Astrocyte of the spinal cord (primary cell): ENCODE results near the gene IL33.

Experiments used
- DNase-seq: peaks from one replicate; pipeline ENCODE4 v3.0.0; 2011; ENCODE audit warnings: low read depth, low spot score
- H3K4me3 ChIP-seq: 2 replicates; pipeline ENCODE4 v1.5.1; 2011; ENCODE audit warnings: low read depth, mild to moderate bottlenecking, low read length, moderate library complexity
- CTCF ChIP-seq: IDR thresholded peaks from 2 replicates; pipeline ENCODE4 v1.5.1; 2012; ENCODE audit warnings: low read depth, mild to moderate bottlenecking, low read length, inconsistent platforms
- in situ Hi-C: cut with HindIII; loops from 2 replicates; pipeline ENCODE4 v1.10.0; 2017; ENCODE audit warnings: low sequenced_read_pairs

IL33 gene

GRCh38 chr9:6212722-6213375, 2.8 kb upstream of the IL33 start:
- TF ChIP-seq CTCF, result no peak
- no peak for DNase-seq
- no peak overlapping the region for H3K4me3 ChIP-seq
- in situ Hi-C loops, result no loop called here

- no peak overlapping the region for H3K4me3 ChIP-seq
- no peak for TF ChIP-seq CTCF
- no peak for DNase-seq
- in situ Hi-C loops, result no loop called here
Measured at GRCh38 chr9:6214434-6214833, 1.2 kb upstream of the IL33 start.

DNA sequence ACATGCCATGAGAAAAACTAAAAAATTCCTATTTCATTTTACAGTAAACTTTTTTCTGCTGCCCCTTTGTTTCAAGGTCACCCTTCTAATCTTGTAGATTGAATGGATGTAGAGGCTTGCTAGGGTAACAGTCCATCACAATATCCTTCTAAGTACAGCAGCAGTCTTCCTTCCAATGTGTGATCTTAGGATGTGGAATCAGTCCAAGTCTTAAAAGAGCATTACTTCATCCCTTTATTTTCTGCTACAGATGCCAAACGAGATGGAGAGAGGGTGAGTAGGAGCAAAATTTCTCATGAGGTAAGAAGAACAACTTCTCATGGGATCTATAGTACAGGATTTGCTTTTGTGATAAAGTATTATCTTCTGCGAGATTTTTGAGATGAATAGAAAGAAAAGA, 704 bp upstream of the IL33 start:
- DNase-seq, result no peak
- H3K4me3 ChIP-seq, result no peak overlapping the region
- in situ Hi-C loops, result no loop called here
- no peak for TF ChIP-seq CTCF

DNA sequence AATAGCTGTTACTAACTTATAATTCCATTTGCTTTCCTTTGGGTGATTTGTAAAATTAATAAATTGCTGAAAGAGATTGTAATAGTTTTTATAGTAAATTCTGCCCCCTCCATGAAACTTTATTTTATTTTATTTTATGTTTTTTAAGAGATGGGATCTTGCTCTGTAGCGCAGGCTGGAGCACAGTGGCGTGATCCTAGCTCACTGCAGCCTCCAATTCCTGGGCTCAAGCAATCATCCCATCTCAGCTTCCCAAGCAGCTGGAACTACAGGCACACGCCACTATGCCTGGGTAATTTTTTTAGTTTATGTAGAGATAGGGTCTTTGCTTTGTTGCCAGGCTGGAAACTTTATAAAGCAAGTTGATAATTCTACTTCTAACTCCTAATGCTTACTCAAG, 395 bp downstream of the IL33 start:
- in situ Hi-C loops, result no loop called here
- DNase-seq, result no peak
- no peak overlapping the region for H3K4me3 ChIP-seq
- TF ChIP-seq CTCF, result no peak

DNA sequence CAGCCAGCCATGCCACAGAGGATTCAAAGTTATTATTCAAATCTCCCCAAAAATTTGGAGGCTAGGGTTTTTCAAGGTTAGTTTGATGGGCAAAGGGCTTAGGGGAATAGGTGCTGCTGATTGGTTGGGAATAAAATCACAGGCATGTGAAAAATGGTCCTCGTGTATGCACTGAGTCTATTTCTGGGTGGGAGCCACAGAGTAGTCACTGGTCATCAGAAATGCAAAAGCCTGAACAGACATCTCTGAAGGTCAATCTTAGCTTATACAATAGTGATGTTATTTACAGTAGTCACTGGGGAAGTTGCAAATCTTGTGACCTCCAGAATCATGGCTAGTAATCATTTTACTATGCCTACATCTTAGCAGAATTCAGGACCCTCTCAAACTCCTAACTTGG, 1.3 kb downstream of the IL33 start:
- TF ChIP-seq CTCF, result no peak
- in situ Hi-C loops, result no loop called here
- no peak for DNase-seq
- H3K4me3 ChIP-seq, result no peak overlapping the region

DNA sequence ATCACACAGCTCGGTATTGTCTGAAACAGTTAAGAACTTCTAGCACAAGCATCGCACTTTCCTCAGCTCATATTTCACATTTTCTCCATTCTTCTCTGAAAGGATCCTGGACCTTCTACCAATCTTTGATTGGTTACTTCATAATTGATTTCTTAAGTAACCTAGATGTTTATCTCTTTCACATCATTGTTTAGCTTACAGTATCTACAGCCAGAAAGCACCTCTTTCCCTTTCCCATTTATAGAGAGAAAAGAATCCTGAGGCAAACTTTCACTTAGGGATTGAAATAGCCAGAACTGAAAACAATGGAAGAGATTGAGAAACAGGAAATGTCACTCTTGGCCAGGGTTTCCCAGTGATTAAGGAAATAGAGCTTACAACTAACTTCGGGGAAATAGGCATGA, 2.5 kb downstream of the IL33 start:
- DNase-seq, result no peak
- in situ Hi-C loops, result no loop called here
- H3K4me3 ChIP-seq, result no peak overlapping the region

More for the DNA sequence above, 2.5 kb downstream of the IL33 start:
- TF ChIP-seq CTCF, result no peak
